Spleen (tissue), 7 donors: ENCODE measurements around the gene RBP2.

Source experiments
- CTCF ChIP-seq, 11 experiments: fragments of 200-600 bp in 7 of 11; fragments of 450-650 bp in 4 of 11; sonication (generic) in 4 of 11; IDR thresholded peaks in 8 of 11; conservative IDR thresholded peaks in 3 of 11; 1 replicate in 7 of 11; 2 replicates in 4 of 11; pipeline versions ENCODE4 v1.4.0 to v1.8.0; 2016 to 2021; ENCODE audit warnings: antibody characterized with exemption in 11 of 11, inconsistent platforms in 4 of 11, mild to moderate bottlenecking in 1 of 11
- POLR2AphosphoS5 ChIP-seq, 3 donors: sonication (generic); formaldehyde crosslinking; IDR thresholded peaks; one replicate each; pipeline ENCODE4 v1.5.1; 2017; ENCODE audit warnings: antibody characterized with exemption in 3 of 3
- donor health status: DM: no; HTN: no; CAD: no; lungs with moderate emphysema.
- donor health status: DM: no; HTN: no; CAD: no.
- donor health status: DM: no; HTN: no; CAD: no.

GRCh38 chr3:139457066-139457465 is 19.2 kb downstream of the RBP2 start:
- TF ChIP-seq CTCF (IDR thresholded peaks at IDR 0.05 in 8 of 11, conservative IDR thresholded peaks at IDR 0.05 in 3 of 11) (no peak), POLR2AphosphoS5 (IDR thresholded peaks at IDR 0.05) (no peak)
